Fibroblast of skin of back (primary cell): ENCODE results near the gene ITFG1. TPM values are rescaled to one million over a fixed set of nuclear protein-coding genes. Genes with fewer than 3 reads are reported as not detected.
A peak's percentile ranks its signal among the peaks of the same experiment; 100 is the strongest.

Experiments used
- DNase-seq: peaks from one replicate; pipeline ENCODE4 v3.0.0-alpha.2; 2013
- polyA plus RNA-seq, 2 experiments: library from polyadenylated mRNA; unstranded; fragments of 120-200 nt; gene quantifications; one replicate each; pipeline ENCODE4 v1.2.1, GENCODE V29; 2013; ENCODE audit not compliant: insufficient read length in 2 of 2

Gene ITFG1
- 48.4 TPM for polyA plus RNA-seq (2013, experiment 1 of 2; ENCODE audit: insufficient read length)
- polyA plus RNA-seq (2013, experiment 2 of 2; ENCODE audit: insufficient read length), result 59.1 TPM

- peak; percentile 94 for DNase-seq
Observed at GRCh38 chr16:47460711-47461597, at the start of gene ITFG1, which contains the start of gene PHKB. Gene ITFG1 (minus strand): TSS chr16:47461063. CDS start chr16:47461045, 18 bp downstream. Gene PHKB (plus strand): TSS chr16:47461331. CDS start chr16:47461351, 20 bp downstream.

GRCh38 chr16:47507701-47508100, 46.8 kb upstream of the ITFG1 start:
- peak; percentile 12 for DNase-seq

DNA sequence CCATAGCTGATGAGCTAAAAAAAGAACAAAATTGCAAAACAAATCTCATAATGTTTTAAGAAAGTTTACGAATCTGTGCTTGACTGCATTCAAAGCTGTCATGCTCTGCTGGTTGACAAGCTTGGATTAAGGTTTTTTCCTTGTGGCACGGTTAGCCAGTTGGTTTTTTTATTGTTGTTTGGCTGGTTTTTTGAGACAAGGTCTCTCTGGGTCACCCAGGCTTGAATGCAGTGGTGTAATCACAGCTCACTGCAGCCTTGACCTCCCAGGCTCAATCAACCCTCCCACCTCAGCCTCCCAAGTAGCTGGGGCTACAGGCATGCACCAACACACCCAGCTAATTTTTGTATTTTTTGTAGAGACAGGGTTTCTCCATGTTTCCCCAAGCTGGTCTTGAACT, 45.9 kb upstream of the ITFG1 start:
- no peak for DNase-seq

DNA sequence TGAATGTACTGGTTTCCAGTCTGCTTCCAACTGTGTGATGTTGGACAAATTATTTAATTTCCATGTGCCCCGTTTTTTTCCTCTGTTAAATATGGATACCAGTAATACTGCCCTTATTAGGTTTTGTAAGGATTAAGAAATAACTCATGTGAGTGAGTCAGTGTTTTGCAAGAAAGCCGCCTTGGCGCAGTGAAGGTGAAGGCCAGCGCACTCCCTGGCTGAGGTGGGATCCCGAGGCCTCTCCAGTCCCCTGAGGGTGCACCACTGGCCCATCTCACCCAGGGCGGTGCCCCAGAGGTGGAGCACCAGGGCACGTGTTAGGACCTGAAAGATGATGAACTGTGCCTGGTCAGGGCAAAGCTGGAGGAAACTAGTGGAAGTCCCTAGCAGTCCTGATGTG, 43.7 kb upstream of the ITFG1 start:
- no peak for DNase-seq

- peak; percentile 7 for DNase-seq
Observed at GRCh38 chr16:47503936-47504335, 43.1 kb upstream of the ITFG1 start.

DNA sequence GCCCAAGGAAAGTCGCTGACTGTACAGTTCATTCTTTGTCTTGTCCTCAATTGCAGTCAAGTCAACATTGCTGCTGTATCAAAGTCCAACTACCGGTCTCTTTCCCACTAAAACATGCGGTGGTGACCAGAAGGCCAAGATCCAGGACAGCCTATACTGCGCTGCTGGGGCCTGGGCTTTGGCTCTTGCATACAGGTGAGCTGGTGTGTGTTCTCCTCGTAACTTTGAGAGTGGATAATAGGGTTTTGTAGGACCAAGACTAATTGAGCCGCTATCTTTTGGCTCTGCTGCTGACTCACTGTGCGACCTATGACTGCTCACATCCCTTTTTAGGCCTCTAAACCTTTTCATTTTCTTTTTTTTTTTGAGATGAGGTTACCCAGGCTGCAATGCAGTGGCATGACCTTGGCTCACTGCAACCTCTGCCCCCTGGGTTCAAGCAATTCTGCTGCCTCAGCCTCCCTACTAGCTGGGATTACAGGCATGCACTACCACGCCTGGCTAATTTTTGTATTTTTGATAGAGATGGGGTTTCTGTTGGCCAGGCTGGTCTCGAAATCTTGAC, 38.9 kb upstream of the ITFG1 start:
- DNase-seq, result no peak

- no peak for DNase-seq
Observed at GRCh38 chr16:47499080-47499699, 38.3 kb upstream of the ITFG1 start.

DNA sequence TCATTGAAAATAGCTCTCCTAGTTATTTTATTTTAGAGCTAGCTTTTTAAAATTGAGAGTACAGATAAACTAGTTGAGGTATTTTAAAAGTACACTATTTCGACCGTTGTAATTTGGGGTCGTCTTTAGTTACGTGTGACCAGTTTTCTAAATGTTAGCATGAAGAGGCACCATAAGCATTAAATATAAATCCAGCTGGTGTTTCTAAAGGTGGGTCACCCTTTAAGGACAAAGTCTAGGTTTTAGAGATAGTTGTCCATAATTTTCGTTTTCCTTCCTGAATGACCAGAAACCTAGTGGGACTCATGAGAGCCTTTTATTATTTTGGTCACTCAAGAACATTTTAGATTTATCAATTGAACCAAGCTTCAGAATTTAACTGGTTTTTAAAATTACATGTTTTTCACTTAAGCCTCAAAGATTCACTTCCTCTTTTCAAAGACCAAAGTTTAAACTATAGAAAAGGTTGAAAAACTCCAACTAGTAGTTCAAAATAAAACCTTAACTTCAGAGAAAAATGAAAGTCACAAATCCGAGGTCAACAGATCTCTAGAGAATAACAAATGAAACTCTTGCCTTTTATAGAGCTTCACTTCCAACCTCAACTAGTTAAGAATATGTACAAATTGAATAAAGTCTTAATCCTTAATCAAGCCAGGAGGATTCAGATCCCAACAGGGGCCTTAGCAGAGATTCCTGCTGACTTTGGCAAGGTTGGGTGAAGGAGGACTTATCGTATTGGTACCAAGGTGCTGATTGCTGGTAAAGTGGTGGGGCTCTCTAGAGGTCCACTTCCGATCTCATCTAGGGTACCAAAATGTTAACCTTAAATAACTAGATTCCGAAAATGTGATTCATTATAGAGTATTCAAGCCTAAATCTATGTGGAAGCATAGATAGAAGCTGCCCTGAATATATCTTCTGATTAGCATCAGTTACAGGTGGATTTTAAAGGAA, 32.8 kb upstream of the ITFG1 start:
- no peak for DNase-seq

DNA sequence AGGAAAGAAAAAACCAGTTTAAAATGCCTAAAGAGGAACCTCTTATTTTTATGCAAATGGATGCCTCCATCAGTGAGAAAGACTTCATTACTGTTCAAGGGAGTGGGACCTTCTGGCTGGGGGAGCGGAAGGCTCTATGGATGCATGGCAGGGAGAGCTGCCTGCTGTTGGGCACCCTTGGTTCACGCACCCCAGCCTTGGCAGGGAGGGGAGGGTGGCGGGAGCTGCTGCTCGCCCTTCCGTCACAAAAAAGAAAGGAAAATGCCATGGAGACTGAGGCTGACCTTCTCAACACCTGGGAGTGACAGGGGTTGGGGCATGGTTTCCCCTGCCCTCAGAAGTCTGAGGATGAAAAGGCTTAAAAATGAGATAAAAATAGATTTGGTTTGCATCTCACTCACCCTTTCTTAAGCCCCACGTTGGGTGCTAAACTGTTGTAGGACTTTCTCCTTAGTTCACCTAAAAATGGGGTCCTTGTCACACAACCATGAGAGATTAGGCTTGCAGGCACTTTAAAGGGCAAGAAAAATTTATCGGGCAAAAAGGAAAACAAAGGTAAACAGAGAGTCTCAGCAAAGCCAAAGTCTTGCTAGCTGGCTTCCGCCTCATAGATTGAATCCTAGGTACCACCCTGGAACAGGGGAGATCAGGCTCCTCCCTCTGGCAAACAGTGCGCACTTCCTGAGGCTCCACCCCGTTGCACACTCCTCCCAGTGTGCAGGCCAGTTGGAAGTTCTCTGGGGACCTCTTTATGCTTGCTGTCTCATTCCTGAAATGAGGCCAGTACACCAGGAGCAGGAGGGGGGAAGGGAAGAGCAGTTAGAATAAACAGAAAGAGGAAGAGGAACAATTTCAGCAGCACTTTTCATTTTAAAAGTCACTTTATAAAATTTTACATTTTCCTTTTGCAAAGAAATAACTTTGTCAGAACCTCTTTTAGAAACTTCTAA, 31.8 kb upstream of the ITFG1 start:
- DNase-seq, result peak; percentile 68

GRCh38 chr16:47492036-47492427, 31.2 kb upstream of the ITFG1 start:
- no peak for DNase-seq

DNA sequence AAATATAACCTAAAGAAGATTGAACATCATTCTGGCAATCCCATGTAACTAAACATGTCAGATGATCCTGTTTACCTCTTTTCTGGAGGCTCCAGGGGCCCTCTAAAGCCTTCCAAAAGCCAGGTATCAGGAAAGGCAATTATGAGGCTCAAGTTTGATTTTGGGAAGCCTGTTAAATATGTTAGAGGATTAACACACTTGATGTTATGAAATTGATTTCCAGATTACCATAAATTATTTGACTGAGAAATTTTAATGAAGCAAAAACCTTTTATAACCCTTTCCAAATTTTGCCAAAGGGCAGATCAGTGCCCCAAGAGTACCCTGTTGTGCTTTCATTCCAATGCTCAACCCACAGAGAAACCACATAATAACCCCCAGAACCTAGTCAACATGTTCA, 29.6 kb upstream of the ITFG1 start:
- DNase-seq, result no peak

DNA sequence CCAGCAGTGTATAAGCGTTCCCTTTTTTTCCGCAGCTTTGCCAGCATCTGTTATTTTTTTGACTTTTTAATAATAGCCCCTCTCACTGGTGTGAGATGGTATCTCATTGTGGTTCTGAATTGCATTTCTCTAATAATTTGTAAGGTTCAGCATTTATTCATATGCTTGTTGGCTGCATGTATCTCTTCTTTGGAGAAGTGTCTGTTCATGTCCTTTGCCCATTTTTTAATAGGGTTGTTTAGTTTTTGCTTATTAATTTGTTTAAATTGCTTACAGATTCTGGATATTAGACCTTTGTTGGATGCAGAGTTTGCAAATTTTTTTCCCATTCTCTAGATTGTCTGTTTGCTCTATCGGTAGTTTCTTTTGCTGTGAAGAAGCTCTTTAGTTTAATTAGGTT, 27.2 kb upstream of the ITFG1 start:
- no peak for DNase-seq

DNA sequence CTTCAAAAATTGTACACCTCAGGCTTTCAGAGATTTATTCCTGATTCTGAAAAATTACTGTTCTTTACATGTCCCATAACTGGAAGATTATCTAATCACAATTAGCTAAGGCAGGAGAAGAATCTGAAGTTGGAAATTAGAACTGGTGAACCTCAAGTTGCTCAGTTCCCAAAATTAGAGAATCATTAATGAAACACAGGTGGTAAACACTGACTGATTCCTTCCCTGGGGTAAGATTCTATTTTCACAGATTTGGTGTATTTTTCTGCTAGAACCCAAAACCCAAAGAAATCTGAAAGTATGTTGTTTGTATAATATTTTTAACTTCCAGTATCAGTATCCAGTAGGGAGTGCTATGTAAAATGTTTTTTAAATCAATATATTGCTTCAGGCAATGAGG, 26.0 kb upstream of the ITFG1 start:
- DNase-seq, result no peak

- DNase-seq, result no peak
Observed at GRCh38 chr16:47483616-47484015, 22.8 kb upstream of the ITFG1 start.

- no peak for DNase-seq
Observed at GRCh38 chr16:47481698-47482374, 21.0 kb upstream of the ITFG1 start.

DNA sequence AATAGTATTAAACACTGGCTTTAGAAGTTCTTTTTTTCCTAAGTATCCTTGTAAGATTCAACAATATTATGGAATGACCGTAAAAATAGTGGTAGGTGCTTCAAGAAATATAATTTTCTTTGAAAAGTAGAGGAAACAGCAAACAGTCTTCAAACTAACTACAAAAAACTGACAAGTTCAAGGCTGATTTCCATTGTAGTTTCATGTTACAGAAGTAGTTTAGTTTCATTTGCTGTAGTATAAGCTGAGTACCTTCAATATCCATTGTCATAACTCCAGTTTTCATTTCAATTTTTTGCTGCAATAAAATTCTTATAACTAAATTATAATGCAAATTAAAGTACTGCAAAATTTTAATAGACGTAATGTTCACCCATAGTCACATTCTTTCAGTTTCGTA, 19.5 kb upstream of the ITFG1 start:
- no peak for DNase-seq

DNA sequence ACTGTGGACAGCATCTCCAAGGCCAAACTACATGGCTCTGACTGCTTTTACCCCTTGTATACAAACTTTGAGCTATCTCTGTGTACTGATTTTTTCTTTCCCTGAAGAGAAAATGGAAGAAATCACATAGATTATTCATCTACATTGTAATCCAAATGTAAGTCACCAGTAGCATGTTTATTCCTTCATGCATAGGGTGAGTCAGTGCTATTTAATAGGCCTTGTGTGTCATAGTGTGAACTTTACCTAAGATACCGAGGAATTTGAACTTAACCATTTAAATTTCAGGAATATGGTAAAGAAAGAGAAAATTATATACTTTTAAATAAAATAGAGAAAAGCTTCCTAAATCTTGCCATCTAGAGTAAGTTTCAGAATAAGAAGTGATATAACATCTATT, 16.8 kb upstream of the ITFG1 start:
- peak; percentile 25 for DNase-seq

DNA sequence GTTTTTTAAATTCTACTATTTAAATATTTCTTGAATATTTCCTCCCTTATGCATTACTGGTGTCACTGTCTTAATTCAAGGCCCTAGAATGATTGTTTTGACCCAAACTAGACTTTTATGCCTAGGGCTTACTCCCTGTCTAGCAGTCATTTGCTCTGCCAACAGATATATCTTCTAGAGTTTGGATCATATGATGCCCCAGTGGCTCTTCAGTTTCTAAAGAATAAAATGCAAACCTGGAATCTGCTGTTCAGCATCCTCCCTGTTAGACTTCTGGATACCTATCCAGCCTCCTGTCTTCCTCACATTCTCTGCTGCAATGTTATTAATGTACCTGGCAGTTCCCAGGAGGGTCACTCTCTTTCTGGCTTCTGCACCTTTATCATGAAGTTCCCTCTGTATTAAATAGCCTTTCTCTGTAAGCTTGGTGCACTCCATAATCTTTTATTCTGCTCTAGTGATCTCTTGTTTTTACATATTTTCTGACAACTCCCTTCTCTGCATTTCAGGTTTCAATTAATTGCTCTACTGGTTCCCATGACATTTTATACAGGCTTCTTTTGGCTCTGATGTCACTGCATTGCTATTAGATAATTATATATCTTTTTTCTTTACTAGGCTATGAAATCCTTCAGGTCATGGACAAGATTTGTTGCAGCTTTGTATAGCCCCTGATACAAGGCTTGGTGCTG, 15.9 kb upstream of the ITFG1 start:
- DNase-seq, result no peak

DNA sequence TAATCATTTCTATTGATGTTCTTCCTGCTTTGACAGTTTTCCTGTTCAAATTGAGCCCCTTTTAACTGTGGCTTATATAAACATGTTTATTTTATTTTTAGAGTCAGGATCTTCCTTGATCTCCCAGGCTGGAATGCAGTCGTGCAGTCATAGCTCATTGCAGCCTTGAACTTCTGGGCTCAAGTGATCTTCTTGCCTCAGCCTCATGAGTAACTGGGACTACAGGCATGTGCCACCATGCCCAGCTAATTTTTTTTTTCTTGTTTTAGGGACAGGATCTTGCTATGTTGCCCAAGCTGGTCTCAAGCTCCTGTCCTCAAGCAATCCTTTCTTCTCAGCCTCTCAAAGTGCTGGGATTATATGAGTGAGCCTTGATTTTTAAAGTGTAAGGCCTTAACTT, 14.9 kb upstream of the ITFG1 start:
- peak; percentile 65 for DNase-seq

DNA sequence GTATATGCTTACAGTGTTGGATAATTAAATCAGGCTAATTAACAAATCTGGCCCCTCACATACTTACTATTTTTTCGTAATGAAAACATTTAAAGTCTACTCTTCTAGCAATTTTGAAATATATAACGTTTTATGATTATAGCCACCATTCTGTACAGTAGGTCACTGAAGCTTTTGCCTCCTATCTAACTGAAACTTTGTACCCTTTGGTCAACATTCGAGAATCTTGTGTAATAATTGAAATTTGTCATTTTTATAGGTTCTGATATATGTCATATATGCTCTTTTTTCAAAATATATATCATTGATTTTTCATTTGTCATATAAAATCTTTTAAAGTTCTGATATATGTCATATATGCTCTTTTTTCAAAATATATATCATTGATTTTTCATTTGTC, 12.9 kb upstream of the ITFG1 start:
- no peak for DNase-seq
